Measurements from ENCODE around the gene DPP10.

DNA sequence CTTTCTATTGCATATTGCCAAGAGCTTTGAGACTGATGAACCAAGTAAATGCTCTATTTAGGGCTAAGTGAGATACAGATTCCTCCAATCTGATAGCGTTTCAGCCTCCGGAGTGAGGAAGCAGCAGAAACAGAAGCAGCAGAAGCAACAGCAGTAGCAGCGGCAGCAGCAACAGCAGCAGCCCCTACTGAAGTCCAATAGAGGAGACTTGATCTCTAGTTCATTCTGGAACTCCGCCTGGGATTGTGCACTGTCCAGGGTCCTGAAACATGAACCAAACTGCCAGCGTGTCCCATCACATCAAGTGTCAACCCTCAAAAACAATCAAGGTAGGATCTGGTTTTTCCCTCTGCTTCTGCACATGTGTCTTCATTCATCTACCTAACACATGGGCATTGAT, at the start of gene DPP10:
- TF ChIP-seq CTCF (IDR thresholded peaks at IDR 0.05) (no peak), POLR2A (IDR thresholded peaks at IDR 0.05) (no peak)
